Measurements from ENCODE around the gene GP2. TPM values are rescaled to one million over a fixed set of nuclear protein-coding genes. Genes with fewer than 3 reads are reported as not detected.

The GP2 gene
- polyA plus RNA-seq (ENCODE audit: insufficient read length in 4 of 4), result 1 to 10 TPM; 1.8 to 9.2 (median 3.5) TPM

DNA sequence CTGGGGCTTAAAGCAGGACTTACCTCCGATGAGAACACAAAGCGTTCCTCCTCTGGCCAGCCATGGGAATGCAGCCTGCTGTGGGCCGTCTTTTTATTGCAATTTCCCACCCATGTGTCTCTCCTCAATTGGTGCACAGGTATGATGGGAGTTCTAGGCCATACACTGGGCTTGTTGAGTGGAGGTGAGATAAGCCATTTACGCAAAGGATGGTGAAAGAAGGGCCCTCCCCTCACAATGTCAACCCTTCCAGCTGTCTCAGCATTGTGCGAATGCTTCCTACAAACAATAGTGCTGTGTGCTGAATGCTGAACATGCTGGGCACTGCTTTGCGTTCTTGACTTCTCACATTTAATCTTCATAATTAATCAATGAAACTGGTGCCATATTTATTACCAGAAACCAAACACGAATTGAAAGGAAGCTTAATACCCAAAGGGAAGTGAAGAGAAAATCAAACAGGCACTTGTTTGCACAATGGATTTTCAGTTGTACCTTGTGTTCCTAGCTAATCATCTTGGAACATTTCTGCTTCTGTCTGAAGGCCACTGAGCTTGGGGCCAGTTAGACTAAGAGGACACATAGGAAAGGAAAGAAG, at the start of gene GP2:
TSS of gene GP2 (minus strand) at position 70 of the 598 bp plus-strand sequence. CDS start 1,082 bp downstream, outside the sequence.
- DNase-seq (ENCODE audit: low read depth in 4 of 4, low spot score in 2 of 4), result no peak

GRCh38 chr16:20372701-20373100, 45.4 kb upstream of the GP2 start:
- DNase-seq (ENCODE audit: low read depth in 4 of 4, low spot score in 2 of 4), result no peak

DNA sequence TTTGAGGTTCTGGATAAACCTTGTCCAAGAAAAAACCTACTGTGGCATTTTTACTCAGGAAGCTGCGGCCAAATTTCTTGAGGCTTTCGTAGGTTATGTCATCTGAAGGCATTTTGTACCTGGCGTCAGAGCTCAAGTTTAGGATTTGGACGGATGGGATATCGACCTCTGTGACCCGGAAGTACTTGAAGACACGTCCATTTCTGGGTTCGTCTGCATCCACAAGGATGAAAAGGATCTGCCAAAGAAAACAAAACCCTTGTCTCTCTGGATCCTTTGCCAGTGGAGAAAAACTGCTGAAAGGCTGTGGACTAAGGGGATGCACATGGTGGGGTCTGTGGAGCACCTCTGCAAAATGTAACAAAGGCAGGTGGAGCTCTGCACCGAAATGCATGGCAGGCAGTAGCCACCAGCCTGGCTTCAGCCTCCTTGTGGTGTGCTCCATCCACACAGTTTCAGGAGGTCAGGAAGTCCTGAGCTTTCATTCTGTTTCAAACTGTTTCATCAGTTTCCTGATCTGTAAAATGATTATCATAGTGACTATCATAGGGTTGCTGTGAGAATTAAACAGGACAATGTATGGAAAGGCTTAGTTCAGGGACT, 42.2 kb upstream of the GP2 start:
- DNase-seq (ENCODE audit: low read depth in 4 of 4, low spot score in 2 of 4), result no peak

- DNase-seq (ENCODE audit: low read depth in 4 of 4, low spot score in 2 of 4), result no peak
Observed at GRCh38 chr16:20364051-20364450, 36.7 kb upstream of the GP2 start.

GRCh38 chr16:20363191-20363590, 35.9 kb upstream of the GP2 start:
- no peak for DNase-seq (ENCODE audit: low read depth in 4 of 4, low spot score in 2 of 4)

GRCh38 chr16:20359997-20360396, 32.7 kb upstream of the GP2 start:
- DNase-seq (ENCODE audit: low read depth in 4 of 4, low spot score in 2 of 4), result no peak

DNA sequence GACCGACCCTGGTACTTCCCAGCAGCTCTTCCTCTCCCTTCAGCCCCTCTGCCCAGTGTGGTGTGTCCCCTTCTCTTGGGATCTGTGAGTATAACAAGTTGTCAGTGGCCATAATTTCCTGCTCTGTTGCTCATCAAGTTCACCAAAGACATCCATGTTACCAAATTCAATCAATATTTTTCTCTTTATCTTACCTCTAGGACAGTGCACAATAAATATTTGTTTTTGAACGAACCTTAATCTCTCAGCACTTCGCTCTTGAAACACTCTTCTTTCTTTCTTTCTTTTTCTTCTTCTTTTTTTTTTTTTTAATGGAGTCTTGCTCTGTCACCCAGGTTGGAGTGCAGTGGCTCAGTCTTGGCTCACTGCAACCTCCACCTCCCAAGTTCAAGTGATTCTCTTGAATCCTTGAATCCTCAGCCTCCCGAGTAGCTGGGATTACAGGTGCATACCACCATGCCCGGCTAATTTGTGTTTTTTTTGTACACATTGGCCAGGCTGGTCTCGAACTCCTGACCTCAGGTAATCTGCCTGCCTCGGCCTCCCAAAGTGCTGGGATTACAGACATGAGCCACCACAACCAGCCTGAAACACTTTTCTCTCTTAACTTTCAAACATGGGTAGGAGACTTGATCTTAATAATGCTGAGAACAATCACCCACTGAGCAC, 27.9 kb upstream of the GP2 start:
- DNase-seq (ENCODE audit: low read depth in 4 of 4, low spot score in 2 of 4), result no peak

- no peak for DNase-seq (ENCODE audit: low read depth in 4 of 4, low spot score in 2 of 4)
Observed at GRCh38 chr16:20353379-20353778, 26.1 kb upstream of the GP2 start.

DNA sequence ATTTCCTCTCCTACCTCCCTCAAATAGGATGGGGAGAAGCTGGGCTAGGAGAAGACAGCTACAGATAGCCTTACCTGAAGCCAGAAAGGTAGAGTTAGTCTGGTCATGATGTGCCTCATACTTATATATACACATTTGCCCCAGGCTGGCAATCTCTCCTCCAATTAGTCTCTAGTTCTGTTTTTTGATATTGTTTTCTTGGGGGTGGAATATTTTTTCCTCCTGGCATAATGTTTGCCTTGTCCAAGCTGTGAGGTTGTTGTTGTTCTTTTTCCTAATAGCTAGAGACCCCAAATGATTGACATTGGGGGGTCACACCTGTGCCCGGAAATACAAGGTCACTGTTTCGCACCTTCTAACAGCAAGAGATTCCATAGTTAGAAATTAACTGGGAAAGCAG, 25.3 kb upstream of the GP2 start, which contains the start of gene UMOD:
TSS of gene UMOD (minus strand) at position 101 of the 400 bp plus-strand sequence. CDS start 1,978 bp downstream, outside the sequence.
- no peak for DNase-seq (ENCODE audit: low read depth in 4 of 4, low spot score in 2 of 4)

GRCh38 chr16:20349615-20350014, 22.3 kb upstream of the GP2 start:
- no peak for DNase-seq (ENCODE audit: low read depth in 4 of 4, low spot score in 2 of 4)

- DNase-seq (ENCODE audit: low read depth in 4 of 4, low spot score in 2 of 4), result no peak
Observed at GRCh38 chr16:20348365-20349185, 21.3 kb upstream of the GP2 start.

DNA sequence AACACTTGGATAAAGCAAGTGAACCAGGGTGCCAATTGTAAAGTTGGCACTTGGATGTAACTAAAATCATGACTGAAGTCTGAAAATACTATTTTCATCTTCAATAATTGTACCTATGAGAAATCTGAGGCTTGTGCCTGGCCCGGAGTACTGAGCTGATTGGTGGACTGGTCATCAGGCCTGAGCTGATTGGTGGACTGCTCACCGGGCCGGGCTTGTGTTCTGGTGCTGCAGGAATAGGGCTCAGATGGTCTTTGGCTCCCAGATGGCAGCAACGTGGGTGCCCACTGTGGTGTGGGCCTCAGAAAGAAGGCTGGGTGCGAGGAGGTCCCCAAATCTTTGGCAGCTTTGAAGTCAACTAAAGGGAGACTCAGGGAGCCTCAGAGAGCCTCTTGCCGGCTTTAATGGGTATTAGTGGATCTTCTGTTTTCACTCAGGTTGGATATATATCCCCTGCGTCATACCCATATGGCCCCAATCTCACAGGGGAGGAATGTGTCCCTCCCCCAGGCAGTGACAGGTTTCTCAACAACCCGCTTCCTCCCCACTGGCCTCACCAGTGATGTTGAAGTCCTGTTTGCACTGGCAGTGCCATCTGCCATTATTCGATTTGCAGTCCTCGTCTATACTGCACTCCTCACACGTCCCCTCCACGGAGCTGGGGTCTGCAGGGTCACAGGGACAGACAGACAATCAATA, 20.5 kb upstream of the GP2 start:
- no peak for DNase-seq (ENCODE audit: low read depth in 4 of 4, low spot score in 2 of 4)

DNA sequence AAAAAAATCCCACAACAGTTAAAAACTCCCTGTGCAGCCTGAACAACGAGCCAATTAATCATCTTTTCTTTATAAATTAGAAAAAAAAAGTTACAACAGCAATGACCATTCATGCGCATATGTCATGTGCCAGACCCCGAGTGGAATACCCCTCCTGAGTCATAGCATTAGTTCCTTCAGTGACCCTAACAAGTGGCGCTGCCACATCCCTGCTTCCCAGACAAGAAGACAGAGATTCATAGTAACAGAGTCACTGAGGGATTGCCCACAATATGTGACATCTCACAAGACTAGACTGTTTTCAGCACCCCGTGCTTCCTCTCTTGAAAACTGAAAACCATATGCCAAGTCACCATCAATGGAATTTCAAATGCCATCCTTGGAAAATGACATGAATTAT, 17.3 kb upstream of the GP2 start:
- no peak for DNase-seq (ENCODE audit: low read depth in 4 of 4, low spot score in 2 of 4)

GRCh38 chr16:20339744-20340143, 12.4 kb upstream of the GP2 start:
- DNase-seq (ENCODE audit: low read depth in 4 of 4, low spot score in 2 of 4), result no peak

DNA sequence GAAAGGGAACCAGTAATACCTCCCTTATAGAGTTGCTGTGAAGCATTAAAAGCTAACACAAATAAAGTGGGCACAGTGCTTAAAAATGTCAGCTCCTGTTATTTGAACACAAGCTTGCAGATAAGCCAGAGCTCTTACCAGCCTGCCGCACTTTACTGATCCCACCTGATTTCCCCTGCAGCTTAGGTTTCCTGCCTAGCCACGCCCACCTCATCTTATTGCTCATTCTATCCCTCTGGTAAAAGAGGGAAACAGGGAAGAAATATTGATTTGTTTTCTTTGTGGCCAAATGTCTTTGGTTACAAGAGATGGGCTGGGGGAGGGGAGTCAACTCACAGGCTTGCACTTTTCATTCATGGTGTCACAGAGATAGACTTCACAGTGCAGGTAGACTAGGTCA, 9.6 kb upstream of the GP2 start:
- no peak for DNase-seq (ENCODE audit: low read depth in 4 of 4, low spot score in 2 of 4)

GRCh38 chr16:20334396-20334795, 7.1 kb upstream of the GP2 start:
- no peak for DNase-seq (ENCODE audit: low read depth in 4 of 4, low spot score in 2 of 4)

DNA sequence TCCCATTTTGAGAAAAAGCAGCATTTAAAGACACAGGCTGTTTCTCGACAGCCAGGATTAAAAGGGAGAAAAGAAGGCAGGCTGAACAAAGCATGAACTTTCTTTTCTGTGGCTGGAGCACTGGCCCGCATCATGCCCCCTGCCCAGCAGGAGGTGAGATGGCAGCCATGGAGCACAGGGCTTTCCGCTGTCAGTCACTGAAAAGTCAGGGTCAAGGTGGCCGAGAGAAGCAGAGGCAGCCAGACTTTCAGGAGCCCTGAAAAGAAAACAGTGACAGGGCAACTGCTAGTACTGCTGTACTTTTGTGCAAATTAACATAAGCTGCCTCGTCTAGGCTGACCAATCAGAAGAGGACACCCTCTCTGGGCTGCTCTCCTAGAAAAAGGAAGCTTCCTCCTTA, 5.8 kb upstream of the GP2 start:
- no peak for DNase-seq (ENCODE audit: low read depth in 4 of 4, low spot score in 2 of 4)

- no peak for DNase-seq (ENCODE audit: low read depth in 4 of 4, low spot score in 2 of 4)
Observed at GRCh38 chr16:20332411-20332810, 5.1 kb upstream of the GP2 start.

DNA sequence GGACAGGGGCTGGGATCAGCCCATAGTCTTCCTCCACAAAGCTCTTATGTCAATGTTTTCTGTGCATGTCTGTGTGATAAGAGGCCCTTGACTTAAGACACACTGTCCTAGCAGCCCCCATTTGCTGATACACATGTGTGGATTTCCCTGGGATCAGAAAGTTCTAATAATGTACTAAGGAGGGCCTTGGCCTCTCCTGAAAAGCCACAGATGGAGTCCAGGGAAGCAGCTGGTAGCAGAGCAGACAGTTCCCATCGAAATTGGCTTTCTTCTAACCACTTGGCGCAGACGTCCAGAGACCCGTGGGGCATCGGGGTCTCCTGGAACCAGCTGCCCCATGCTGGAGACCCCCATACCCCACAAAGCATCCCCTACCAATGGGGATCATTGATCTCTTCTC, 4.3 kb upstream of the GP2 start:
- DNase-seq (ENCODE audit: low read depth in 4 of 4, low spot score in 2 of 4), result no peak

DNA sequence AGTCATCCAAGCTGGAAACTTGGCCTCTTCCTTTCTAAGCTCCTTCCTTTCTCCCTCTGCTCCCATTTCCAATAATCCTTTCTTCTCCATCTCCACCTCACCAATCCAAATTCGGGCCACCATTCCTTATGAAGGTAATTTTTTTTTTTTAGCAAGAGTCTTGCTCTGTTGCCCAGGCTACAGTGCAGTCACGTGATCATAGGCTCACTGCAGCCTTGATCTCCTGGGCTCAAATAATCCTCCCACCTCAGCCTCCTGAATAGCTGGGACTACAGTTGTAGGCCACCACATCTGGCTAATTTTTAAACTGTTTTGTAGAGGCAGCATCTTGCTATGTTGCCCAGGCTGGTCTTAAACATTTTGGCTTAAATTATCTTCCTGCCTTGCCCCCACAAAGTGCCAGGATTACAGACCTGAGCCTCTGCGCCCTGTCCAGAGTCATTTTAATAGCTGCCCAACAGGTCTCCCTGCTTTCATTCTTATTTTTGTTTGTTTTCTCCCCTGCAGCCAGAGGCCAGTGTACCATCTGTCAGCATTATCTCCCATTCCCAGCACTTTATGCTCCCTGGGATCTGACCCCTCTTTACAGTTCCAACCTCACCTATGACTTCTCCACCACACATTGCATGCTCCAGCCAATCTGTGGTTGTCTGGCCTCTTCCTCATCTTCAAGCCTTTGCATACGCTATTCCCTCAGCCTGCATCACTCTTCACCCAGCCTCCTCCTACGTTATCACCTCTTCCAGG, 2.3 kb upstream of the GP2 start:
- no peak for DNase-seq (ENCODE audit: low read depth in 4 of 4, low spot score in 2 of 4)

All from left renal cortex interstitium (tissue), 4 donors.